Stomach (tissue), 4 donors: Measurements from ENCODE around the gene HIGD2A.

Experiments used
- CTCF ChIP-seq, 7 experiments: fragments of 450-650 bp in 4 of 7; fragments of 200-600 bp in 3 of 7; sonication (generic) in 3 of 7; IDR thresholded peaks; one replicate each; pipeline ENCODE4 v1.5.1; 2016 to 2019; ENCODE audit warnings: antibody characterized with exemption in 7 of 7, control low read depth in 2 of 7, mild to moderate bottlenecking in 1 of 7
- POLR2A ChIP-seq, 4 donors: fragments of 450-650 bp; IDR thresholded peaks; one replicate each; pipeline ENCODE4 v1.6.1; 2016; ENCODE audit warnings: antibody characterized with exemption in 4 of 4, control low read depth in 2 of 4, mild to moderate bottlenecking in 1 of 4, moderate library complexity in 1 of 4
- POLR2AphosphoS5 ChIP-seq, 3 donors: sonication (generic); formaldehyde crosslinking; IDR thresholded peaks; one replicate each; pipeline ENCODE4 v1.6.1; 2016; ENCODE audit warnings: antibody characterized with exemption in 3 of 3

DNA sequence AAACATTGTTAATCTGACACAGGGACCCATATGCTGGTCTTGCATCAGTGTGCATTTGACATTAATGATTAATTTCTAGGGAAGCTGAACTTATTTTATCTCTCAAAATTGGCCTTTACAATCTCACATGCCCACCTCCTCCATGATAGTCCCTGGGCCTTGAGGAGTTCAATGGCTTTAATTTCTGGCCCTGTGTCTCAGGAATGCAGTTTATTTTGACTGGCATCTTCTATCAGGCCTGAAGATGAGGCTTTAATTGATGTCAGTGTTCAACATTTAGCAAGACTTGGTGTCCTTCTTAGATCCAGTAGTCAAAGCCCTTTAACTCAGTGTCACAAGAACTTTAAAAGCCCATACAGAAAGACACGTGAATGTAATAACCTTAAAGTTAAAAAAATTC lies 38.3 kb downstream of the HIGD2A start:
- TF ChIP-seq CTCF (IDR thresholded peaks at IDR 0.05) (no peak), POLR2AphosphoS5 (IDR thresholded peaks at IDR 0.05) (no peak), POLR2A (IDR thresholded peaks at IDR 0.05) (no peak)
